Measurements from ENCODE around the gene TUSC2. TPM values are rescaled to one million over a fixed set of nuclear protein-coding genes. Genes with fewer than 3 reads are reported as not detected.
A peak's percentile ranks its signal among the peaks of the same experiment; 100 is the strongest.

Gene TUSC2
- total RNA-seq, 4 donors from 2014 or later: 12.8 to 21.7 (median 17.4) TPM

GRCh38 chr3:50372349-50372748, 44.3 kb upstream of the TUSC2 start:
- peaks cover 4% of the 10 kb centered on the region for H3K27me3 ChIP-seq
- no peak overlapping the region for H3K4me3 ChIP-seq
- no peak for DNase-seq (ENCODE audit: low spot score in 2 of 2)
- 74% methylated on average over 5 of the region's 8 CpGs for WGBS
- no peaks in the 10 kb centered on the region for H3K9me3 ChIP-seq
- H3K4me1 ChIP-seq: peaks cover 8% of the 10 kb centered on the region
- H3K27ac ChIP-seq: no peak overlapping the region
- H3K36me3 ChIP-seq: no peaks in the 10 kb centered on the region
- no peak for TF ChIP-seq POLR2A (IDR thresholded peaks at IDR 0.05)
- no peak for TF ChIP-seq EP300 (IDR thresholded peaks at IDR 0.05)
- TF ChIP-seq CTCF (IDR thresholded peaks at IDR 0.05): no peak
- no peak for TF ChIP-seq POLR2AphosphoS5 (IDR thresholded peaks at IDR 0.05)

- Histone ChIP-seq H3K9me3 (no peaks in the 10 kb centered on the region), H3K27ac (no peak overlapping the region), H3K27me3 (peaks cover 4% of the 10 kb centered on the region), H3K4me3 (no peak overlapping the region), H3K4me1 (peaks cover 8% of the 10 kb centered on the region), H3K36me3 (no peaks in the 10 kb centered on the region)
- WGBS: 71% methylated on average over 1 of the region's 3 CpGs
- DNase-seq (ENCODE audit: low spot score in 2 of 2): no peak
- no peak for TF ChIP-seq POLR2AphosphoS5 (IDR thresholded peaks at IDR 0.05)
- TF ChIP-seq POLR2A (IDR thresholded peaks at IDR 0.05): no peak
- no peak for TF ChIP-seq EP300 (IDR thresholded peaks at IDR 0.05)
- no peak for TF ChIP-seq CTCF (IDR thresholded peaks at IDR 0.05)
Measured at GRCh38 chr3:50371133-50371685, 43.2 kb upstream of the TUSC2 start.

- Histone ChIP-seq H3K27me3 (peaks cover 4% of the 10 kb centered on the region), H3K4me3 (no peak overlapping the region), H3K27ac (no peak overlapping the region), H3K9me3 (no peaks in the 10 kb centered on the region), H3K4me1 (peaks cover 13% of the 10 kb centered on the region), H3K36me3 (no peaks in the 10 kb centered on the region)
- DNase-seq (ENCODE audit: low spot score in 2 of 2): no peak
- no peak for TF ChIP-seq EP300 (IDR thresholded peaks at IDR 0.05)
- no peak for TF ChIP-seq CTCF (IDR thresholded peaks at IDR 0.05)
- TF ChIP-seq POLR2A (IDR thresholded peaks at IDR 0.05): no peak
- no peak for TF ChIP-seq POLR2AphosphoS5 (IDR thresholded peaks at IDR 0.05)
- 57% methylated on average over 14 of the region's 14 CpGs for WGBS
Measured at GRCh38 chr3:50370594-50370993, 42.6 kb upstream of the TUSC2 start.

GRCh38 chr3:50369012-50369670, 41.1 kb upstream of the TUSC2 start:
- H3K36me3 ChIP-seq: no peaks in the 10 kb centered on the region
- DNase-seq (ENCODE audit: low spot score in 2 of 2): no peak
- peaks cover 4% of the 10 kb centered on the region for H3K27me3 ChIP-seq
- no peak overlapping the region for H3K4me3 ChIP-seq
- WGBS: 65% methylated on average over 5 of the region's 9 CpGs
- no peaks in the 10 kb centered on the region for H3K9me3 ChIP-seq
- H3K4me1 ChIP-seq: peaks cover 27% of the 10 kb centered on the region
- no peak overlapping the region for H3K27ac ChIP-seq
- TF ChIP-seq POLR2A (IDR thresholded peaks at IDR 0.05) (no peak), EP300 (IDR thresholded peaks at IDR 0.05) (no peak), POLR2AphosphoS5 (IDR thresholded peaks at IDR 0.05) (no peak), CTCF (IDR thresholded peaks at IDR 0.05) (no peak)

- Histone ChIP-seq H3K36me3 (no peaks in the 10 kb centered on the region), H3K27me3 (no peaks in the 10 kb centered on the region), H3K4me3 (peak overlapping the region; percentile 72), H3K27ac (no peak overlapping the region), H3K9me3 (no peaks in the 10 kb centered on the region), H3K4me1 (peaks cover 23% of the 10 kb centered on the region)
- WGBS: 79% methylated on average over 5 of the region's 5 CpGs
- TF ChIP-seq POLR2AphosphoS5 (IDR thresholded peaks at IDR 0.05) (no peak), EP300 (IDR thresholded peaks at IDR 0.05) (no peak), POLR2A (IDR thresholded peaks at IDR 0.05) (no peak), CTCF (IDR thresholded peaks at IDR 0.05) (no peak)
- no peak for DNase-seq (ENCODE audit: low spot score in 2 of 2)
Measured at GRCh38 chr3:50365842-50366220, 37.8 kb upstream of the TUSC2 start.
